ENCODE measurements around the gene KXD1. TPM values are rescaled to one million over a fixed set of nuclear protein-coding genes. Genes with fewer than 3 reads are reported as not detected.

The KXD1 gene
- total and polyA plus RNA-seq, 2 donors (not counting 1 experiment from before 2014, with no cell fraction given) = 90.0 to 166 TPM

GRCh38 chr19:18508585-18508984, 49.1 kb upstream of the KXD1 start:
- H3K9me3 ChIP-seq (ENCODE audit: control extremely low read depth in 1 of 3, control insufficient read depth in 2 of 3, insufficient read depth in 1 of 3, low read length in 2 of 3) = no peaks in the 10 kb centered on the region
- H3K4me1 ChIP-seq (ENCODE audit: control insufficient read depth in 2 of 2, insufficient read depth in 2 of 2, low read length in 2 of 2) = peaks cover 4 to 45% of the 10 kb centered on the region in 2 donors
- ChIA-PET CTCF (interaction anchor here (0.6 to 2.5 kb wide), 2 partner anchors 11 to 339 kb away, joined by 3 to 7 read pairs; no protein-coding TSS in a partner anchor), POLR2A (no interaction called here)
- Mint-ChIP-seq H3K4me1 (peaks cover 65% of the 10 kb centered on the region), H3K9me3 (ENCODE audit: insufficient read depth) (no peaks in the 10 kb centered on the region), H3K27me3 (no peaks in the 10 kb centered on the region), H3K4me3 (no peak overlapping the region), H3K27ac (no peak overlapping the region)
- H2AFZ ChIP-seq (ENCODE audit: insufficient read depth, low read depth, low read length, poor library complexity, severe bottlenecking) = no peak overlapping the region
- no peak overlapping the region for H3K9ac ChIP-seq (ENCODE audit: low read length)
- intact Hi-C loops (cut with micrococcal nuclease) = no loop called here
- H3K79me2 ChIP-seq (ENCODE audit: control insufficient read depth, insufficient read depth, low read length) = peaks cover 100% of the 10 kb centered on the region
- H3K27me3 ChIP-seq (replicated peaks in 1 of 4; ENCODE audit: control extremely low read depth in 1 of 4, control insufficient read depth in 3 of 4, insufficient read depth in 4 of 4, low read length in 3 of 4) = no peaks in the 10 kb centered on the region
- no peak for TF ChIP-seq CTCF (IDR thresholded peaks at IDR 0.05)
- no peak for TF ChIP-seq EZH2 (IDR thresholded peaks at IDR 0.05; ENCODE audit: borderline replicate concordance, insufficient read depth, low read depth, low read length, poor library complexity, severe bottlenecking)
- no peak overlapping the region for H3K27ac ChIP-seq (ENCODE audit: low read length in 2 of 2)
- DNase-seq = no peak
- no peak overlapping the region for H3K4me2 ChIP-seq (replicated peaks; ENCODE audit: low read depth, low read length, poor library complexity, severe bottlenecking)
- H4K20me1 ChIP-seq (ENCODE audit: control insufficient read depth, insufficient read depth, low read length, poor library complexity, severe bottlenecking) = peaks cover 96% of the 10 kb centered on the region
- 86% methylated on average over 5 of the region's 7 CpGs for WGBS (ENCODE audit: insufficient coverage)
- H3K4me3 ChIP-seq (ENCODE audit: control extremely low read depth in 1 of 5, extremely low read depth in 1 of 5, insufficient read depth in 1 of 5, low read depth in 2 of 5, low read length in 4 of 5) = no peak overlapping the region
- ATAC-seq (ENCODE audit: low read depth) = no peak
- H3K36me3 ChIP-seq (replicated peaks in 1 of 2; ENCODE audit: control extremely low read depth in 1 of 2, control insufficient read depth in 1 of 2, extremely low read depth in 1 of 2, insufficient read depth in 2 of 2, low read length in 1 of 2) = peaks cover 0 to 5% of the 10 kb centered on the region in 2 experiments

GRCh38 chr19:18510216-18510615, 47.5 kb upstream of the KXD1 start:
- Histone ChIP-seq H3K27ac (ENCODE audit: low read length in 2 of 2) (no peak overlapping the region), H3K9ac (ENCODE audit: low read length) (no peak overlapping the region), H3K27me3 (replicated peaks in 1 of 4; ENCODE audit: control extremely low read depth in 1 of 4, control insufficient read depth in 3 of 4, insufficient read depth in 4 of 4, low read length in 3 of 4) (no peaks in the 10 kb centered on the region), H3K36me3 (replicated peaks in 1 of 2; ENCODE audit: control extremely low read depth in 1 of 2, control insufficient read depth in 1 of 2, extremely low read depth in 1 of 2, insufficient read depth in 2 of 2, low read length in 1 of 2) (peaks cover 0 to 5% of the 10 kb centered on the region in 2 experiments), H3K4me3 (ENCODE audit: control extremely low read depth in 1 of 5, extremely low read depth in 1 of 5, insufficient read depth in 1 of 5, low read depth in 2 of 5, low read length in 4 of 5) (no peak overlapping the region), H2AFZ (ENCODE audit: insufficient read depth, low read depth, low read length, poor library complexity, severe bottlenecking) (no peak overlapping the region), H4K20me1 (ENCODE audit: control insufficient read depth, insufficient read depth, low read length, poor library complexity, severe bottlenecking) (peaks cover 96% of the 10 kb centered on the region), H3K79me2 (ENCODE audit: control insufficient read depth, insufficient read depth, low read length) (peaks cover 99% of the 10 kb centered on the region), H3K4me2 (replicated peaks; ENCODE audit: low read depth, low read length, poor library complexity, severe bottlenecking) (no peak overlapping the region), H3K4me1 (ENCODE audit: control insufficient read depth in 2 of 2, insufficient read depth in 2 of 2, low read length in 2 of 2) (peaks cover 0 to 30% of the 10 kb centered on the region in 2 donors), H3K9me3 (ENCODE audit: control extremely low read depth in 1 of 3, control insufficient read depth in 2 of 3, insufficient read depth in 1 of 3, low read length in 2 of 3) (no peaks in the 10 kb centered on the region)
- WGBS (ENCODE audit: insufficient coverage) = 96% methylated on average over 5 of the region's 8 CpGs
- Mint-ChIP-seq H3K4me1 (peaks cover 56% of the 10 kb centered on the region), H3K9me3 (ENCODE audit: insufficient read depth) (no peaks in the 10 kb centered on the region), H3K27ac (no peak overlapping the region), H3K27me3 (no peaks in the 10 kb centered on the region), H3K4me3 (no peak overlapping the region)
- DNase-seq (no peak), ATAC-seq (ENCODE audit: low read depth) (no peak)
- TF ChIP-seq CTCF (IDR thresholded peaks at IDR 0.05) (no peak), EZH2 (IDR thresholded peaks at IDR 0.05; ENCODE audit: borderline replicate concordance, insufficient read depth, low read depth, low read length, poor library complexity, severe bottlenecking) (no peak)
- ChIA-PET CTCF (interaction anchor here (1.1 to 2.5 kb wide), 2 partner anchors 8 to 337 kb away, joined by 3 to 7 read pairs; no protein-coding TSS in a partner anchor), POLR2A (interaction anchor here (0.6 kb wide), 2 partner anchors 9 to 32 kb away, joined by 3 to 4 read pairs; no protein-coding TSS in a partner anchor)
- intact Hi-C loops (cut with micrococcal nuclease) = no loop called here

Measured in B cell (primary cell).